ENCODE measurements around the gene DHRS1.

GRCh38 chr14:24277071-24277470 lies 22.5 kb downstream of the DHRS1 start:
- TF ChIP-seq, protein P1, sequence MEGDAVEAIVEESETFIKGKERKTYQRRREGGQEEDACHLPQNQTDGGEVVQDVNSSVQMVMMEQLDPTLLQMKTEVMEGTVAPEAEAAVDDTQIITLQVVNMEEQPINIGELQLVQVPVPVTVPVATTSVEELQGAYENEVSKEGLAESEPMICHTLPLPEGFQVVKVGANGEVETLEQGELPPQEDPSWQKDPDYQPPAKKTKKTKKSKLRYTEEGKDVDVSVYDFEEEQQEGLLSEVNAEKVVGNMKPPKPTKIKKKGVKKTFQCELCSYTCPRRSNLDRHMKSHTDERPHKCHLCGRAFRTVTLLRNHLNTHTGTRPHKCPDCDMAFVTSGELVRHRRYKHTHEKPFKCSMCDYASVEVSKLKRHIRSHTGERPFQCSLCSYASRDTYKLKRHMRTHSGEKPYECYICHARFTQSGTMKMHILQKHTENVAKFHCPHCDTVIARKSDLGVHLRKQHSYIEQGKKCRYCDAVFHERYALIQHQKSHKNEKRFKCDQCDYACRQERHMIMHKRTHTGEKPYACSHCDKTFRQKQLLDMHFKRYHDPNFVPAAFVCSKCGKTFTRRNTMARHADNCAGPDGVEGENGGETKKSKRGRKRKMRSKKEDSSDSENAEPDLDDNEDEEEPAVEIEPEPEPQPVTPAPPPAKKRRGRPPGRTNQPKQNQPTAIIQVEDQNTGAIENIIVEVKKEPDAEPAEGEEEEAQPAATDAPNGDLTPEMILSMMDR (IDR thresholded peaks at IDR 0.05 in 2 of 3, conservative IDR thresholded peaks at IDR 0.05 in 1 of 3; ENCODE audit: insufficient read depth in 2 of 3, low read depth in 1 of 3, low read length in 3 of 3): no peak
- TF ChIP-seq NEUROD1 (IDR thresholded peaks at IDR 0.05; ENCODE audit: borderline replicate concordance, low read depth, low read length, partially characterized antibody) (no peak), STAG1 (CRISPR knock-in tag; IDR thresholded peaks at IDR 0.05; ENCODE audit: borderline replicate concordance) (no peak)

Data from K562 (cell line).